SK-N-SH treated with all-trans-retinoic acid at 6 μM for 48 hours (cell line): ENCODE data around the gene AXIN2.

ENCODE experiments used
- ATAC-seq: fragments of 200-7000 bp; cut with Tn5 transposase; 3 replicates; pipeline ENCODE4 v1.9.1; 2020; ENCODE audit warnings: mild to moderate bottlenecking, moderate library complexity
- ARNTL ChIP-seq: fragments of 450-650 bp; formaldehyde crosslinking; IDR thresholded peaks from 2 replicates; pipeline ENCODE4 v1.5.0; 2020; ENCODE audit warnings: low read depth, mild to moderate bottlenecking, moderate library complexity, borderline replicate concordance
- BACH2 ChIP-seq: fragments of 250-450 bp; sonication (Bioruptor Pico); IDR thresholded peaks from 2 replicates; pipeline ENCODE4 v1.9.0; 2021; ENCODE audit warnings: mild to moderate bottlenecking, borderline replicate concordance
- CSDC2 ChIP-seq: fragments of 250-450 bp; sonication (Bioruptor Pico); IDR thresholded peaks from 2 replicates; pipeline ENCODE4 v1.5.0; 2020; ENCODE audit warnings: mild to moderate bottlenecking, moderate library complexity
- CSRNP3 ChIP-seq: fragments of 250-450 bp; sonication (Bioruptor Pico); IDR thresholded peaks from 2 replicates; pipeline ENCODE4 v1.5.1; 2021; ENCODE audit warnings: mild to moderate bottlenecking, moderate library complexity
- ESRRG ChIP-seq: fragments of 250-450 bp; sonication (Bioruptor Pico); IDR thresholded peaks from 2 replicates; pipeline ENCODE4 v1.6.1; 2021; ENCODE audit warnings: mild to moderate bottlenecking
- GLIS3 ChIP-seq: fragments of 250-450 bp; sonication (Bioruptor Pico); IDR thresholded peaks from 2 replicates; pipeline ENCODE4 v1.5.0; 2020; ENCODE audit warnings: mild to moderate bottlenecking, moderate library complexity
- ISL1 ChIP-seq: fragments of 250-450 bp; sonication (Bioruptor Pico); IDR thresholded peaks from 2 replicates; pipeline ENCODE4 v2.1.2; 2022; ENCODE audit warnings: mild to moderate bottlenecking, moderate library complexity
- OSR1 ChIP-seq: fragments of 250-450 bp; sonication (Bioruptor Pico); IDR thresholded peaks from 2 replicates; pipeline ENCODE4 v1.8.0; 2022; ENCODE audit warnings: moderate library complexity, mild to moderate bottlenecking, inconsistent platforms
- PATZ1 ChIP-seq: fragments of 250-450 bp; sonication (Bioruptor Pico); IDR thresholded peaks from 2 replicates; pipeline ENCODE4 v1.8.0; 2020; ENCODE audit warnings: mild to moderate bottlenecking, moderate library complexity, borderline replicate concordance
- PPARA ChIP-seq: fragments of 250-450 bp; sonication (Bioruptor Pico); IDR thresholded peaks from 2 replicates; pipeline ENCODE4 v1.5.0; 2020; ENCODE audit warnings: mild to moderate bottlenecking, borderline replicate concordance
- RARB ChIP-seq: fragments of 250-450 bp; sonication (Bioruptor Pico); IDR thresholded peaks from 2 replicates; pipeline ENCODE4 v1.8.0; 2021; ENCODE audit warnings: mild to moderate bottlenecking, moderate library complexity
- TCF4 ChIP-seq: fragments of 250-450 bp; sonication (Bioruptor Pico); IDR thresholded peaks from 2 replicates; pipeline ENCODE4 v1.8.0; 2021; ENCODE audit warnings: mild to moderate bottlenecking, moderate library complexity, borderline replicate concordance
- TOX ChIP-seq: fragments of 250-450 bp; sonication (Bioruptor Pico); IDR thresholded peaks from 2 replicates; pipeline ENCODE4 v1.8.0; 2021; ENCODE audit warnings: mild to moderate bottlenecking, moderate library complexity, borderline replicate concordance
- ZC3H10 ChIP-seq: fragments of 250-450 bp; sonication (Bioruptor Pico); IDR thresholded peaks from 2 replicates; pipeline ENCODE4 v1.5.1; 2021; ENCODE audit warnings: mild to moderate bottlenecking, moderate library complexity
- ZFP3 ChIP-seq: fragments of 250-450 bp; sonication (Bioruptor Pico); IDR thresholded peaks from 2 replicates; pipeline ENCODE4 v1.5.0; 2020; ENCODE audit warnings: mild to moderate bottlenecking, moderate library complexity
- ZFP30 ChIP-seq: fragments of 450-650 bp; formaldehyde crosslinking; IDR thresholded peaks from 2 replicates; pipeline ENCODE4 v1.5.0; 2022; ENCODE audit warnings: mild to moderate bottlenecking, moderate library complexity
- ZNF70 ChIP-seq: fragments of 450-650 bp; formaldehyde crosslinking; IDR thresholded peaks from 2 replicates; pipeline ENCODE4 v1.5.0; 2020; ENCODE audit warnings: mild to moderate bottlenecking, moderate library complexity
- ZNF8 ChIP-seq: fragments of 450-650 bp; formaldehyde crosslinking; IDR thresholded peaks from 2 replicates; pipeline ENCODE4 v1.5.0; 2020; ENCODE audit warnings: mild to moderate bottlenecking, moderate library complexity
- TF ChIP-seq, protein P1 (sequence below): fragments of 250-450 bp; sonication (Bioruptor Pico); IDR thresholded peaks from 2 replicates; pipeline ENCODE4 v1.5.1; 2020; ENCODE audit warnings: low read depth, mild to moderate bottlenecking, moderate library complexity
- TF ChIP-seq, protein P2 (sequence below): fragments of 250-450 bp; sonication (Bioruptor Pico); IDR thresholded peaks from 2 replicates; pipeline ENCODE4 v1.8.0; 2021; ENCODE audit warnings: low read depth, mild to moderate bottlenecking, moderate library complexity, borderline replicate concordance

Gene AXIN2

GRCh38 chr17:65550075-65550662 lies 11.3 kb downstream of the AXIN2 start:
- ATAC-seq: no peak
- TF ChIP-seq OSR1 (no peak), ZFP30 (CRISPR knock-in tag) (no peak), GLIS3 (CRISPR knock-in tag) (no peak), ESRRG (no peak), ZNF8 (no peak), ZFP3 (CRISPR knock-in tag) (no peak), PATZ1 (CRISPR knock-in tag) (no peak)
- TF ChIP-seq, protein P1, sequence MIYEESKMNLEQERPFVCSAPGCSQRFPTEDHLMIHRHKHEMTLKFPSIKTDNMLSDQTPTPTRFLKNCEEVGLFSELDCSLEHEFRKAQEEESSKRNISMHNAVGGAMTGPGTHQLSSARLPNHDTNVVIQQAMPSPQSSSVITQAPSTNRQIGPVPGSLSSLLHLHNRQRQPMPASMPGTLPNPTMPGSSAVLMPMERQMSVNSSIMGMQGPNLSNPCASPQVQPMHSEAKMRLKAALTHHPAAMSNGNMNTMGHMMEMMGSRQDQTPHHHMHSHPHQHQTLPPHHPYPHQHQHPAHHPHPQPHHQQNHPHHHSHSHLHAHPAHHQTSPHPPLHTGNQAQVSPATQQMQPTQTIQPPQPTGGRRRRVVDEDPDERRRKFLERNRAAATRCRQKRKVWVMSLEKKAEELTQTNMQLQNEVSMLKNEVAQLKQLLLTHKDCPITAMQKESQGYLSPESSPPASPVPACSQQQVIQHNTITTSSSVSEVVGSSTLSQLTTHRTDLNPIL (CRISPR knock-in tag): no peak
- TF ChIP-seq, protein P2, sequence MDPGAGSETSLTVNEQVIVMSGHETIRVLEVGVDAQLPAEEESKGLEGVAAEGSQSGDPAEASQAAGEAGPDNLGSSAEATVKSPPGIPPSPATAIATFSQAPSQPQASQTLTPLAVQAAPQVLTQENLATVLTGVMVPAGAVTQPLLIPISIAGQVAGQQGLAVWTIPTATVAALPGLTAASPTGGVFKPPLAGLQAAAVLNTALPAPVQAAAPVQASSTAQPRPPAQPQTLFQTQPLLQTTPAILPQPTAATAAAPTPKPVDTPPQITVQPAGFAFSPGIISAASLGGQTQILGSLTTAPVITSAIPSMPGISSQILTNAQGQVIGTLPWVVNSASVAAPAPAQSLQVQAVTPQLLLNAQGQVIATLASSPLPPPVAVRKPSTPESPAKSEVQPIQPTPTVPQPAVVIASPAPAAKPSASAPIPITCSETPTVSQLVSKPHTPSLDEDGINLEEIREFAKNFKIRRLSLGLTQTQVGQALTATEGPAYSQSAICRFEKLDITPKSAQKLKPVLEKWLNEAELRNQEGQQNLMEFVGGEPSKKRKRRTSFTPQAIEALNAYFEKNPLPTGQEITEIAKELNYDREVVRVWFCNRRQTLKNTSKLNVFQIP: no peak
- TF ChIP-seq, all 23 proteins: peak for 0

GRCh38 chr17:65548269-65548969 lies 13.0 kb downstream of the AXIN2 start:
- no peak for TF ChIP-seq ISL1 (CRISPR knock-in tag)
- TF ChIP-seq ZNF70 (CRISPR knock-in tag): no peak
- TF ChIP-seq TOX (CRISPR knock-in tag): no peak
- TF ChIP-seq RARB (CRISPR knock-in tag): no peak
- TF ChIP-seq TCF4 (CRISPR knock-in tag): no peak
- TF ChIP-seq OSR1: no peak
- no peak for ATAC-seq

- TF ChIP-seq ISL1 (CRISPR knock-in tag): no peak
- TF ChIP-seq PPARA: no peak
- no peak for TF ChIP-seq ZFP3 (CRISPR knock-in tag)
- no peak for TF ChIP-seq GLIS3 (CRISPR knock-in tag)
- no peak for TF ChIP-seq CSDC2 (CRISPR knock-in tag)
- no peak for TF ChIP-seq ESRRG
- TF ChIP-seq ZFP30 (CRISPR knock-in tag): no peak
- no peak for TF ChIP-seq ZC3H10
- no peak for TF ChIP-seq ARNTL (CRISPR knock-in tag)
- no peak for TF ChIP-seq TOX (CRISPR knock-in tag)
- no peak for TF ChIP-seq BACH2 (CRISPR knock-in tag)
- no peak for ATAC-seq
Measured at GRCh38 chr17:65547253-65547670, 14.2 kb downstream of the AXIN2 start.

DNA sequence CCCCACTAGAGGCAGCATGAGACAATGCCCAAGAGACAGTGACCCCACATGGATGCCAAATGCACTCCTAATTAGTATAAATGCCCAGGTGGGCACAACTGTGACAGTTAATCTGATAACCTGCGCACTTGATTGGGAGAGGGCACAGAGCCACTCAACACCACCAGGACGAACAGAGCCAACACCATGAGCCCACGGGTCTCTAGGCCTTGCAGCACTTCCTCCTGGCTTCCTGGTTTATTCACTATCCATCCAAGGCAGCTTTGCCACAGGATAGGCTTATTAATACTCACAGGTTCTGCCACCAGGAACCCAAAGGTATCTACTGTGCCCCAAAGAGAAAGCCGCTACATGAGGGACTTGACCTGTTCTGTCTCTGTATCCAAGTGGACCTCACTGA lies 14.9 kb downstream of the AXIN2 start:
- ATAC-seq: no peak
- TF ChIP-seq ZFP3 (CRISPR knock-in tag) (no peak), TCF4 (CRISPR knock-in tag) (no peak), ZFP30 (CRISPR knock-in tag) (no peak), PATZ1 (CRISPR knock-in tag) (no peak), TOX (CRISPR knock-in tag) (no peak), CSRNP3 (no peak), ZNF8 (no peak), GLIS3 (CRISPR knock-in tag) (no peak)
